Measurements from ENCODE around the gene MAGI2.
"Not testable (repeated sequence)": the region's sequence is repeated elsewhere in the genome, so short reads cannot be mapped to it uniquely, and the experiment has no call there.

The MAGI2 gene

DNA sequence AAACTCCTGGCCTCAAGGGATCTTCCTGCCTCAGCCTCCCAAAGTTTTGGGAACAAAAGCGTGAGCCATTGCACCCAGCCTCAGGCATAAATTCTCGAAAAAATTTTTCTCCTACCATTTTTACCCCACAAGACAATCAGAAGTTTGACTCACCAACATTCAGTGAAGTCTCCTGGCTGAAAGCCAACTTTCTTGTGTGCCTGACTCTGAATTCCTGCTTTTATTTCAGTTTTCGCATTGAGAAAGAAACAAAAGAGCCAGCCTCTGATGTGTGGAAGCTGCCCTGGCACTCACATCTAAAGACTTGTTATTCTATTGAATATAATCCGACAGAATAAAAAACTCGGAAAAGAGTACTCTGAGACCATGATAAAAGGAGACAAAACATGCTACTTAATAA is 402.9 kb downstream of the MAGI2 start:
- DNase-seq (ENCODE audit: low read depth) = no peak

DNA sequence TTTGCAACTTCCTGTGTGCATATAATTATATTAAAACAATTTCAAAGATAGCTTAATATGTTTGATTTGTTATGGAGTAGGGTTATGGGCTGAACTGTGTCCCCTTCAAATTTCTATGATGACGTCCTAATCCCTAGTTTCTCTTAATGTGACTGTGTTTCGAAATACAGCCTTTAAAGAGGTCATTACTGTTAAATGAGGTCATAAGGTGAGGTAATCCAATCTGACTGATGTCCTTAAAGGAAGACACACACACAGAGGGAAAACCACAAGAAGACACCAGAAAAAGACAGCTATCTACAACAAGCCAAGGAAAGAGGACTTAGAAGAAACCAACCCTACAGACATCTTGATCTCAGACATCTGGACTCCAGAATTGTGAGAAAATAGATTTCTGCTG is 407.4 kb downstream of the MAGI2 start:
- DNase-seq (ENCODE audit: low read depth) = no peak

DNA sequence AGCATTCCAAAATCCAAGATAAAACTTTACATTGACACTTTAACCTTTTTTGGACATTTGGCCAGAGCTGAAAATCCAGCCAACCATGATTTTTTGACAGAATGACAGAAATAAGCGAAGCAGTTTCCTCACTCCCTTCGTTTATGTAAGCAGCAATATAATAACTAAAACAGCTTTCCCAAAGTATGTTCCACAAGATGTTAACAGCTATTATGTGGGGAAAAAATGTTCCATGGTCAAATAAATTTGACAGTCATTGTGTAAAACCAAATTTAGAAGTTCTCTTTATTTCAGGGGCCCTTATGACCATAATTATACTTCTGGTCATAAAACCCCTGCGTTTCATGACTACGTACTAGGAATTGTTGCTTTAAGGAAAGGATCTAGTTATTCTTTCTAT is 416.5 kb downstream of the MAGI2 start:
- DNase-seq (ENCODE audit: low read depth) = no peak

DNA sequence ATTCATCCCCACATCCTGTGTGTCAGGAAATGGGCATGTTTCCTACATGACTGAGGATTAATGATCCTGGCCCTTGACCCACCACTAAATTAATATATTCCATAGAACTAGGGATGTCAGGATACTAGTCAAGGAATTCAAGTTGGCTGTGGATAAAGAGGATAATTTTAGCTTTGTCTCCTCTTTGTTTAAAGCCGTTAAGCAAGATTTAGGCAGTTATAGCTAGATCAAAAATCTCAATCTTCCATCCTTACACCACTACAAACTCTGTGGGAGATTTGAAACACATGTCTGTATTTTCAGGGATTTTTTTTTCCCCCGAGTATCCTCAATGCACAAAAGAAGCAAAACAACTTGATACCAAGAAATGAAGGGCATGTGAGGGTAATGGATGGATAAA is 417.1 kb downstream of the MAGI2 start:
- no peak for DNase-seq (ENCODE audit: low read depth)

DNA sequence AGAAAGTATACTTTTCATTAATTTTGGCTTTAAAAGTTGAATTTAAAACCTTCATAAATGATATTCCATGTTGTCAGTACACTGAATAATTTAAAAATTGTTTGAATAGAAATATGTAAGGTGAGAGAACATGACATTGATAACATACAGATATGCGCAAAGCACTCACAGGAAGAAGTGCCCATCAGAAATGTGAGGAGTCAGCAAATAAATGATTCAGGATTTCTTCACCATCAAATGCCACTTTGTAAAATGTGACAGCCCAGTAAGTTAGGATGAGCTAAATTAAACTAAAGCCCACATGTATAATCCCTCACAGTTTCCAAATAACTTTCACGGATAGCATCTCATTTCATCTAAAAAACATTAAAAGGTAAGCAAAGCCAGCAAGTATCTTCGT is 417.6 kb downstream of the MAGI2 start:
- DNase-seq (ENCODE audit: low read depth) = no peak

DNA sequence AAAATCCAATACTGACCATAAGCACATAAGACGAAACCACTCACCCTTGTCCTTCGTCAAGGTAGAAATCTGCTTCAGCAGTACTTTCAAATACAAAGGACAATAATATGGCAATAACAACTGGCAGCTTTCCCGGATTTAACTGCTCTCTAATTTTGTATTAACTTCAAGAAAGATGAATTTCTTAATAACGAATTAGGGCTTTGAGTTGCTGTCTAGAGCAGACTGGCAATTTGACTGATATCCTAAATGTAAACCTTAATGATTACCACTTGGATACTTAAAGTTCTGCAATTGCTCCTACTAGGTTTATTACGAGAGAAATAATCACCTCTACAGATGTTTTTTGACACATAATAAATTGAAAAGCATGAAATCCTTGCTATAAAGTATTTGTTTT is 418.7 kb downstream of the MAGI2 start:
- DNase-seq (ENCODE audit: low read depth) = no peak

DNA sequence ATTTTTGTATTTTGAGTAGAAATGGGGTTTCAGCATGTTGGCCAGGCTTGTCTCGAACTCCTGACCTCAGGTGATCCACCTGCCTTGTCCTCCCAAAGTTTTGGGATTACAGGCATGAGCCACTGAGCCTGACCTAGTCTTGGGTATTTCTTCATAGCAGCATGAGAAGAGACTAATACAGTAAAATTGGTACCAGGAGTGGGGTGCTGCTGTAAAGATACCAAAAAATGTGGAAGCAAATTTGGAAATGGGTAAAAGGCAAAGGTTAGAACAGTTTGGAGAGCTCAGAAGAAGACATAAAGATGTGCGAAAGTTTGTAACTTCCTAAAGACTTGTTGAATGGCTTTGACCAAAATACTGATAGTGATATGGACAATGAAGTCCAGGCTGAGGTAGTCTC is 433.8 kb downstream of the MAGI2 start:
- not testable (repeated sequence) for DNase-seq (ENCODE audit: low read depth)

DNA sequence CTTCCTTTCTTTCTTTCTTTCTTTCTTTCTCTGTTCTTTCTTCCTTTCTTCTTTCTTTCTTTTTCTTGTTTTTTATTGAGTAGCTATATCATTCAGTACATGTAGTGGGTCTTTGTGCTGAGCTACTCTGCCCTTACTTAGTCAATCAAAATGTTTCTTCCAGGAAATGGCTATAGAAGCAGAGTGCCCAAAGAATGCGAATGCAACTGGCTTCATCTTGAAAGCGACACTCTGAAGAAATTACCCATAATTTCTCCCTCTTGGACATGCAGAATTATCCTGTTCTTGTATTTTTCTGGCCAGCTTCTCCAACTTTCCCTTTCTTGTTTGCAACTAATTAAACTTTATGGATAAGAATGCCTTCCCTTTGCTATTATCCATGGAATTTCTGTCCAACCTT is 441.5 kb downstream of the MAGI2 start:
- DNase-seq (ENCODE audit: low read depth) = no peak

DNA sequence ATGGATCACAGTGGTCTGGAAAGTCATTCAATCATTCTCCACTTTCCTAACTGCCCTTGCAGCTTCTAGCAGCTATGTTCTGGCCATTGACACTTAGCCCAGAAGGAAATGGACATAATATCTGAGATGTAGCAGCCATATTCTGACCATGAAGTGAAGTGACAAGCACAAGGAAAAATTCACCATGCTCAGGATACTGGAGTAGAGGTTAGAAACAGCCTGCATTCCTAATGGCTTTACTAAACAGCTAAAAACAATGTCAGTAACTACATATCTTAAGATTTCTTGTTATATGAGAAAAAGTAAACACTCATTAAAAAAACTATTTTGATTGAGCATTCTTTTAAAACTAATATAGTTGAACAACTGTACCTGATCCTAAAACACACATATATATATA is 443.8 kb downstream of the MAGI2 start:
- no peak for DNase-seq (ENCODE audit: low read depth)

DNA sequence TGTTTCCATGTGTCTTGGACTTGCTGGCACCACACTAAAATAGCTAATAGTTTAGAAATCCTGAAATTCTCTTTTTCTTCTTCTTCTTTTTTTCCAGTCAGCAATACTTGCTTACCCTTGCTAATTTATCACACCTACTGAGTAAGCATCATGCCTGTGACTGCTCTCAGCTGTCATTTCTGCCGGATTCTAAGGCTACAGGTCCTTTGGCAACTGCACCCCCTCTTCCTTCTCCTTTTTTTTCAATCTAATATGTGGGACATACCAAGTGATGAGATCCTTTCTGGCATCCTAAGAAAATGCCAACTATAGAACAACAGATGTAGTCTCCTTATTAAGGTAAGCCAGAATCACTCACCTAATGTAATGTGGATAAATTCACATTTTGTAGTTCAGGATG is 444.7 kb downstream of the MAGI2 start:
- DNase-seq (ENCODE audit: low read depth) = no peak

DNA sequence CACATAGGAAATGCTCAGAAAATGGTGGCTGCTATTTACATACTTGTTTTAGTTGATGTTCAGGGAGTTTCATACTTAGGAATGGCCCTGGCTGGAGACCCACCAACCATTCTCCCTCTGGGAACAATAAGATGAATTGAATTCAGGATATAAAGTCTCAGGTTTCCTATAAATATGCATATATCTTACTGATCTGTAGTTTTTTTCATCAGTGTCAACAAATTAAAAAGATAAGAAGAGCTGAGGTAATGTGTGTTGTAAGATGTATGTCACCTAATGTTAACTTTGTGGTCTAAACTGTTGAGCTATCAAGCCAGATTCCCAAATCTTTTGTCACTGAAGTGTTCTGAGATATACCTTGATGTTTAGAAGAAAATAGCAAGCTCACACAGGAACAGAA is 457.5 kb downstream of the MAGI2 start:
- DNase-seq (ENCODE audit: low read depth) = no peak

DNA sequence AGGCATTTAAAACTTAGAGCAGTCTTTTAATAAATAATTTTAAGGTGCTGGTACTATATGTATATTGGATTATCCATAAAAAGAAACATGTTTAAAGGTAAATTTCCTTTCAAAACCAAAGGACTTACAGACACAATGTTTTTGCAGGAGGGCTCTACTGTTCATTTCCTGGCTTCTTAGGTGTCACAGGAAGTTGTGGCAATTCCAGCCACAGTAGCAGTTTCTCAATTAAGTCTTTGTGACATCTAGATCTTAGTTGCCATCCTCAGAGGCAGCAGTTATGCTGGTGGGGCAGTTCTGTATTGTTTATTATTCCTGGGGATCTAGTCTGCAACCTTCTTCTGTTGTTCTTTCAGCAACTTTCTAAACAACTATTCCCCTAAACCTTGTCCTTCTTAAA is 460.1 kb downstream of the MAGI2 start:
- DNase-seq (ENCODE audit: low read depth) = no peak

DNA sequence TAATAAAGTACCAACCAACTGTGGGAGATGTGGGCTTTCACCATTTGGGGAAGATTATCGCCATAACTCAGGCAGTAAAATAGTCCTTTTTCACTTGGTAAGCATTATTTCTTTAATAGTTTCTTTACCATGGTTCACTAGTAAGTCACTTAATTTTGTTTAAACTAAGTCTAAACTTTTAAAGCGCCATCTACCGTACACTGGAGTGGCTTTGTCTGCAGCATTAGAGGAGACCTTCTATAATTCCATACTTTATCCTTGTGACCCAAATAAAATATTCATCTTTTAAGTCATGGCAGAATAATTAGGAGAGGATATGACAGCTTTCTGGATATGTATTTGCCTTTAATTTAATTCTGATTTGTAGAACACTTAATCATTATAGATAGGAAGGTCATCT is 468.0 kb downstream of the MAGI2 start:
- no peak for DNase-seq (ENCODE audit: low read depth)

DNA sequence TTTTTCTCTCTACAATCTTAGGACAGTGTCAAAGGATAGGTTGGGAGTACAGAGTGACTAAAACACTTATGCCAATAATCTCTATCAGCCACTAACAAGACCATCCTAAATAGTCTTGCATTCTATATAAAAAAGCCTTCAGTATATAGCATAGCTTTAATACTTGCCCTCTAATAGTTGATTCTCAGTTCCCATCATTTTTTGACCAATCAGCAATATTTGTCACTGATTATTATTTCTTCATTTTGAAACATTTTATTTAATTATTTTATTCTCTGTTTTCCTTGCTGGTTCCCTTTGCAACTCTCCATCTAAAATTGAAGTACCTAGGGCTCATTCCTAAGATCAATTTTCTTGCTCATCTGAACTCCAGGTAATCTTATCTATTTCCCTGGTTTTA is 470.0 kb downstream of the MAGI2 start:
- DNase-seq (ENCODE audit: low read depth) = no peak

DNA sequence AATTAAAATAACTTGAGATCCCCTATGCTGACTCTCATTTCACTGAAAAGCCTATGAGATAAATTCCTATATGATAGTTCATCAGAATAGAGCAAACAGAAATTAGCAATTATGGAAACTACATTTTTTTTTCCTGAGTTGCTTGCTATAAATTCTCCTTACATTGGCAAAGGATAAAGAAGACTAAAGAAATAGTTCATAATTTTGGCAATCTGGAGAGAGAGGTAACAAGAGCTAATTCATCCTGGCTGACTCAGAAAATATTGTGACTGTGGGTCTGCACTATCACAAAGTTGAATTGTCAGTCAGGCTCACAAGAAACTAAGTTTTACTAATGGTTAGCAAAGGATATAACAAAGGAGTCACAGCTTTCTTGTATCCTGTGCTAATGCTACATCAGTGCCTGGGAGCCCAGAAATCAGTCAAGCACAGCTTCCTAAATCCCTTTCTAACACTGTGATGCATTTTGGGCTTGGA is 483.0 kb downstream of the MAGI2 start:
- DNase-seq (ENCODE audit: low read depth) = no peak

DNA sequence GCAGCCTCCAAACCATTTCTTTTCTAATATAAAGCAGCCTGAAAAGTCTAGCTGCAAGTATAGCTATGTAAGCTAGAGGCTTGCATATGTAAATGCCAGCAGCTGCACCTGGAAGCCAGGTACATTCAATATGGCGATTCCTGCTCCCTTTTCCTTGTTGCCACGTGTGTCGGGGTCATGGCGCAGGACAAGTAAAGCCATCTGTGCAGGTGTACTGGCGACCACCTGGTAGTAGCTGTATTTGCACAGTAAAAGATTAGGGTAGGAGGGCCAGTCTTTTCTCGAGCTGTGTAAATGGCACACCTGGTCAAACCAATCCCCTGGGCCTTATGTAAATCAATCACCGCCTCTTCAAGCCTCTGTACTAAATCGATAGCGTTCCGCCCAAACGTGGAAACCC is 484.5 kb downstream of the MAGI2 start:
- no peak for DNase-seq (ENCODE audit: low read depth)

DNA sequence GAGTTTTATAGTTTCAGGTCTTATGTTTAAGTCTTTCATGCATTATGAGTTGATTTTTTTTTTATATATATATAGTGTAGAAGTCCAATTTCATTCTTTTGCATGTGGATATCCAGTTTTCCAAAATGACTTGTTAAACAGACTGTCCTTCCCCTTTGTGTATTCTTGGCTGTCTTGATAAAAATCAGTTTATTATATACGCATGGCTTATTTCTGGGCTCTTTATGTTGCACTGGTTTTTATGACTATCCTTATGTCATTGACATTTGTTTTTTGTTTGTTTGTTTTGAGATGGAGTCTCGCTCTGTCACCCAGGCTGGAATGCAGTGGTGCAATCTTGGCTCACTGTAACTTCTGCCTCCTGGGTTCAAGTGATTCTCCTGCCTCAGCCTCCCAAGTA is 485.9 kb downstream of the MAGI2 start:
- DNase-seq (ENCODE audit: low read depth) = not testable (repeated sequence)

DNA sequence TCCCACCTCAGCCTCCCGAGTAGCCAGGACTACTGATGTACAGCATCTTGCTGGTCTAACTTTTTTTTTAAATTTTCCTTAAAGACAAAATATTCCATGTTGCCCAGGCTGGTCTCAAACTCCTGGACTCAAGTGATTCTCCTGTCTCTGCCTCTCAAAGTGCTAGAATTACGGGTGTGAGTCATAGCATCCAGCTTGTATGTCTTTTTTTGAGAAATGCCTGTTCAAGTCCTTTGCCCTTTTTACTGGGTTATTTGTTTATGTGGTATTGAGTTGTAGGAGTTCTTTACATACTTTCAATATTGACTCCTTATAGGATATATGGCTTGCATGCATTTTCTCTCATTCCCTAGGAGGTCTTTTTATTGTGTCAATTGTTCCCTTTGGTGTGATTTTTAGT is 486.4 kb downstream of the MAGI2 start:
- DNase-seq (ENCODE audit: low read depth) = no peak

DNA sequence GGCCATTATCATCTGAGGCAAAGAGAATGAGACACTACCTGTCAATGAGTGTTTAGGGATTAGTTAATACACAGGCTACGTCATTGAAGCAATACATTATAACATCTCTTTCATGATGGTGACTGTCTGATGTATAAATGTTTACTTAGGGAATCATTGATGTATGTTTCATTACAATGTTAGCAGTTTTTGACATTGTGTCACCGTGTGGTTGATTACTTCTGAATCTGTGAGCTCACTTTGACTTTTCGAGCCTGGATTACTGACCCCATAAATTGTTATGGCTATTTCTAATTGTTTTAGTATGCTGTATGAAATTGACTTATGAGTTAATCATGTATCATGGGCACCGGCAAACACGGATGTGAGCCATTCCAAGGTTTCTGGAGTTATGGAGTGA is 494.0 kb downstream of the MAGI2 start:
- DNase-seq (ENCODE audit: low read depth) = no peak

DNA sequence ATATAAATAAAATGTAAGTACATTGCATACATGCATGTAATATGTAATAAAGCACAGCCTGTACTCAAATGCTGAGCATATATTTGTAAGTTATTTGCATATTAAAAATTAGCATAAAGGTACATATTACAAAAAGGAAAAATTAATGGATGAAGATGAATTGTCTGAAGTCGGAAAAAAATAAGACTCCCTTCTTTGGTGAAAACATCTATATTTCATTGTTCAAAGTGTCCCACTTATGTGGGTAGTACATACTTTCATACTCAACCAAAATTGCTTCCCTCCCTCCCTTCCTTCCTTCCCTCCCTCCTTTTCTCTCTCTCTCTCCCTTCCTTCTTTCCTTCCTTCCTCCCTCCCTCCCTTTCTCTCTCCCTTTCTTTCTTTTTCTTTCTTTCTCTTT is 498.1 kb downstream of the MAGI2 start:
- no peak for DNase-seq (ENCODE audit: low read depth)

DNA sequence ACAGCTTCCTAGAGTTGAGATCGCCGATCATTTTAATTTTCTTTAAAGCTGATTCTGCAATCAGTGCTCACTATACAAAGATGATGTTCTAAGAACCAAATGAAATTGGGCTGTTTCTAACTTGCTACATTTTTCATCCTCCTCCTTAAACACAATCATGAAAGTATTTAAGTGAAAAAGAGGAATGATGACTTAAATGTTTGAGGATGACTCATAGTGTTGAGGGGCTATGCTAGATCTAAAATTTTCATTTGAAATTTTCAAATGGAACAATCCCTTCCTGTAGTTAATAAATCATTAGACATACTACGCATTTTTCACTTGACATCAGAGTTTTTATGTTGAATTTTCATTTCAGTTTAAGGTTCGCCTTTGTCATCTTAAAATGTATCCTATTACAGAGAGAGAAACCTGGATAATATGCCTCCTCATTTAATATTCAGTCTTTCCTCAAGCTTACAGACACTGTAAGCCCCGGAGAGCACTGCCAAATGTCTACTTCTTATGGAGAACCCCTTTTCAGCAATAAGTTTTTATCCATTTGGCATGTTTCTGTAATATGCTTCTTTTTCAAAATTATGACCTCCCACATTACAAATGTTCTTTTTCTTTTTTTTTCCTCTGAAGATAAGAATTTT is 499.6 kb downstream of the MAGI2 start:
- DNase-seq (ENCODE audit: low read depth) = no peak

DNA sequence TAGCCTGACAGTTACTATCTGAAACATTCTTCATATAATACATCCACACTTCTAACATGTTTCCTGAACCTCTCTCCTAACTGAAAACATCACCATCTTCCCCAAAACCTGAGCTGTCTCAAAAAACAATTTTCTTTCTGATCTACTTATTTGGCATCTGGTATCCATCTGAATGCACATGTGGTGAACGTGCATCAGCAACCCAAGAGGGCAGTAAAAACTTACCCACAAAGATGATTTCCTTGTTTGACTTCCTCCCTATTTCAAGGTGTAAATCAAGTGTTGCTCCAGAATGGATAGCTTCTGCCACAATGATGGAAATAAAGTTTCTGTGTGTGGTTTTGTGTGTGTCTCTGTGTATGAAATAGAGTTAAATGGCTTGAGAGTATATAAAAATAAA is 500.4 kb downstream of the MAGI2 start:
- no peak for DNase-seq (ENCODE audit: low read depth)

DNA sequence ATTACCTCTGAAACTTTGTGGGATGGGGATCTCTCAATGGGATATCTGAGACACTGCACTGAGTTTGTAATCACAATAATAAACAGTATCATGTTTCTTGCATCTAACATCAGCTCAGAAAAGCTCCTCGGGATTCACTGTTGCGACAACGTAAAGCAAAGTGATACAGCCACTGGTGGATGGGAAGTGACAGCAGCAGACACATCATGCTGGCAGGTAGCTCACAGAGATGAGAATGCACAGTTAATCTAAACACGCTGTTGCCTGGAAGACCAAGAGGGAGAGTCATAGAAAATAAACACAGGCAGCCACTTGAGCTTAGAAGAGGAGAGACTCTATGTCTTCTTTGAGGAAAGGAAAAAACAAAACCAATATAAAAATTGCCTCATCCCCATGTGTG is 513.8 kb downstream of the MAGI2 start:
- no peak for DNase-seq (ENCODE audit: low read depth)

DNA sequence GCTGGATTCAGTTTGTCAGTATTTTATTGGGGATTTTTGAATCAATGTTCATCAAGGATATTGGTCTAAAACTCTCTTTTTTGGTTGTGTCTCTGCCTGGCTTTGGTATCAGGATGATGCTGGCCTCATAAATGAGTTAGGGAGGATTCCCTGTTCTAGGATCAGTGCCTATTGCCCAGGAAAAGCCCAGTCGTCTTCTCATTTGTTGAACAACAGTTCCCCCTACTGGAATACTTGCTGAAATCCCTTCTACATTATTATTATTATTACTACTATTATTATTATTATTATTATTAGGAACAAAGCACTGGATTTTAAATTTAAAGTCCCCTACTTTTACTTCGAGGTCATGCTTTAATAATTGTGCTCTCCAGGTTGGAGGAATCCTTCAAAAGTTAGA is 528.9 kb downstream of the MAGI2 start:
- no peak for DNase-seq (ENCODE audit: low read depth)

DNA sequence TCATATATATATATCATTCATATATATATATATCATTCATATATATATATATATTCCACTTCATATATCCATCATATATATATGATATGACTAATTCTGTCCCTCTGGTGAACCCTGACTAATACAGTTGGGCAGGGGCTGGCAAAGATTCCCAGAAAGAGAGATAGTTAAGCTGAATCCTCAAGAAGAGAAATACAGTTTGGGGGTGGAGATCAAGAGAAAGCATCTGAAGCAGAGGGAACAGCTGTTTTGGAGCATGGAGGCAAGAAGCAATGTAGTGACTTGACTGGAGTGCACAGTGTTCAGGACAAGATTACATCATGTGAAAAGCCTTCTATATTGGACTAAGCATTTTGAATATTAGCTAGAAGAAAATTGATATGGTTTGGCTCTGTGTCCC is 540.7 kb downstream of the MAGI2 start:
- no peak for DNase-seq (ENCODE audit: low read depth)

Data from activated gamma-delta T cell treated with anti-CD3 and anti-CD28 coated beads, Interleukin-2, amount 50 U/mL, for 16 hours (primary cell).